Endodermal cell (in vitro differentiated cells): ENCODE results near the gene HMGA1. TPM values are rescaled to one million over a fixed set of nuclear protein-coding genes. Genes with fewer than 3 reads are reported as not detected.
"Not testable (repeated sequence)": the region's sequence is repeated elsewhere in the genome, so short reads cannot be mapped to it uniquely, and the experiment has no call there.

Source experiments
- DNase-seq: peaks from one replicate; pipeline ENCODE4 v3.0.0-alpha.2; 2017
- H3K27ac ChIP-seq: 2 replicates; pipeline ENCODE4 v1.5.1; 2013; ENCODE audit warnings: mild to moderate bottlenecking, low read depth, low read length, moderate library complexity
- H3K27me3 ChIP-seq: 2 replicates; pipeline ENCODE4 v1.6.1; 2013; ENCODE audit warnings: mild to moderate bottlenecking, low read length, moderate library complexity; ENCODE audit not compliant: insufficient read depth, control insufficient read depth, poor library complexity, severe bottlenecking
- H3K36me3 ChIP-seq: 2 replicates; pipeline ENCODE4 v1.7.0; 2013; ENCODE audit warnings: mild to moderate bottlenecking, low read length, moderate library complexity; ENCODE audit not compliant: control insufficient read depth, insufficient read depth
- H3K4me1 ChIP-seq: one replicate; pipeline ENCODE4 v1.7.0; 2013; ENCODE audit warnings: low read length; ENCODE audit not compliant: control insufficient read depth, insufficient read depth
- H3K4me3 ChIP-seq: 2 replicates; pipeline ENCODE4 v1.5.1; 2013; ENCODE audit warnings: mild to moderate bottlenecking, low read length, moderate library complexity
- H3K9ac ChIP-seq: 2 replicates; pipeline ENCODE4 v1.6.1; 2013; ENCODE audit warnings: mild to moderate bottlenecking, low read length, moderate library complexity; ENCODE audit not compliant: poor library complexity, severe bottlenecking; ENCODE audit errors: extremely low read depth
- H3K9me3 ChIP-seq: 2 replicates; pipeline ENCODE4 v1.6.1; 2013; ENCODE audit warnings: mild to moderate bottlenecking, low read length, moderate library complexity; ENCODE audit not compliant: control insufficient read depth
- H3K27ac Mint-ChIP-seq: 2 replicates; pipeline ENCODE4 v1.8.0; 2020; ENCODE audit warnings: mixed read lengths
- H3K27me3 Mint-ChIP-seq: 2 replicates; pipeline ENCODE4 v1.8.0; 2021; ENCODE audit warnings: mild to moderate bottlenecking, mixed read lengths; ENCODE audit not compliant: insufficient read depth
- H3K36me3 Mint-ChIP-seq: 2 replicates; pipeline ENCODE4 v1.8.0; 2020; ENCODE audit warnings: low read depth, mixed read lengths
- H3K4me1 Mint-ChIP-seq: 2 replicates; pipeline ENCODE4 v1.8.0; 2020; ENCODE audit warnings: mixed read lengths
- H3K4me3 Mint-ChIP-seq: 2 replicates; pipeline ENCODE4 v1.8.0; 2020; ENCODE audit warnings: mild to moderate bottlenecking, moderate library complexity, mixed read lengths
- H3K9me3 Mint-ChIP-seq: 2 replicates; pipeline ENCODE4 v1.8.0; 2020; ENCODE audit warnings: mild to moderate bottlenecking, mixed read lengths
- CTCF ChIP-seq: fragments of 200-600 bp; sonication (generic); conservative IDR thresholded peaks from 2 replicates; pipeline ENCODE4 v1.5.0; 2021; ENCODE audit warnings: antibody characterized with exemption, mild to moderate bottlenecking
- WGBS, 2 experiments: methylation state at CpG; one replicate each; pipeline versions ENCODE4 v1.1.5 to v1.1.7; 2013; ENCODE audit warnings: missing lambda C conversion rate in 2 of 2, mixed read lengths in 1 of 2; ENCODE audit not compliant: insufficient coverage in 1 of 2, insufficient read length in 1 of 2; 5-methylcytosine and 5-hydroxymethylcytosine counted together
- total RNA-seq, 2 donors: library from RNA; stranded (reverse); fragmentation: NEBNext Ultra II Directional in 1 of 2; extraction: Animal tissue kit (Norgen Biotek cat#: 25700) in 1 of 2; gene quantifications; 2 replicates in 1 of 2; 3 replicates in 1 of 2; pipeline ENCODE4 v1.2.1, GENCODE V29; 2021

Gene HMGA1
- total RNA-seq, 2 donors from 2014 or later = 1,306 to 1,595 TPM

- Histone ChIP-seq H3K27me3 (no peaks in the 10 kb centered on the region), H3K27ac (no peak overlapping the region), H3K4me1 (no peaks in the 10 kb centered on the region), H3K9ac (no peak overlapping the region), H3K9me3 (peaks cover 17% of the 10 kb centered on the region), H3K4me3 (no peak overlapping the region), H3K36me3 (no peaks in the 10 kb centered on the region)
- H3K27me3 Mint-ChIP-seq = peaks cover 7% of the 10 kb centered on the region
- DNase-seq = no peak
- WGBS, 2 experiments = 87 to 91% methylated on average over 10 to 17 of the region's 17 CpGs
- TF ChIP-seq CTCF = no peak
- no peak overlapping the region for H3K4me3 Mint-ChIP-seq
- H3K9me3 Mint-ChIP-seq = peaks cover 36% of the 10 kb centered on the region
- H3K36me3 Mint-ChIP-seq = peaks cover 4% of the 10 kb centered on the region
- no peaks in the 10 kb centered on the region for H3K4me1 Mint-ChIP-seq
- H3K27ac Mint-ChIP-seq = no peak overlapping the region
Measured at GRCh38 chr6:34260576-34261267, 24.0 kb downstream of the HMGA1 start.

- not testable (repeated sequence) for H3K4me3 Mint-ChIP-seq, H3K36me3 ChIP-seq, H3K27me3 ChIP-seq, DNase-seq, H3K27ac Mint-ChIP-seq, H3K4me1 ChIP-seq, H3K27me3 Mint-ChIP-seq, H3K27ac ChIP-seq, H3K4me3 ChIP-seq, H3K4me1 Mint-ChIP-seq, H3K9ac ChIP-seq, H3K36me3 Mint-ChIP-seq
- H3K9me3 Mint-ChIP-seq = peaks cover 38% of the 10 kb centered on the region
- TF ChIP-seq CTCF = peak; percentile 8
- peaks cover 22% of the 10 kb centered on the region for H3K9me3 ChIP-seq
- 96% methylated on average over 11 to 23 of the region's 23 CpGs for WGBS, 2 experiments
Measured at GRCh38 chr6:34263484-34263883, 26.8 kb downstream of the HMGA1 start.

- no peak for DNase-seq
- TF ChIP-seq CTCF = no peak
- WGBS, 2 experiments = 88 to 100% methylated on average over 1 to 2 of the region's 2 CpGs
- peaks cover 2% of the 10 kb centered on the region for H3K36me3 Mint-ChIP-seq
- H3K4me3 Mint-ChIP-seq = no peak overlapping the region
- Histone ChIP-seq H3K4me3 (no peak overlapping the region), H3K36me3 (no peaks in the 10 kb centered on the region), H3K27me3 (no peaks in the 10 kb centered on the region), H3K9ac (no peak overlapping the region), H3K9me3 (peaks cover 20% of the 10 kb centered on the region), H3K4me1 (no peaks in the 10 kb centered on the region), H3K27ac (no peak overlapping the region)
- peaks cover 9% of the 10 kb centered on the region for H3K27me3 Mint-ChIP-seq
- H3K27ac Mint-ChIP-seq = no peak overlapping the region
- H3K4me1 Mint-ChIP-seq = no peaks in the 10 kb centered on the region
- H3K9me3 Mint-ChIP-seq = peaks cover 23% of the 10 kb centered on the region
Measured at GRCh38 chr6:34267746-34268145, 31.1 kb downstream of the HMGA1 start.

GRCh38 chr6:34269132-34269531 is 32.5 kb downstream of the HMGA1 start:
- H3K27ac ChIP-seq, H3K4me3 ChIP-seq, DNase-seq, H3K27me3 Mint-ChIP-seq, H3K27me3 ChIP-seq, H3K36me3 ChIP-seq, H3K9ac ChIP-seq, H3K4me1 Mint-ChIP-seq, H3K4me1 ChIP-seq, H3K4me3 Mint-ChIP-seq, H3K36me3 Mint-ChIP-seq, H3K27ac Mint-ChIP-seq: not testable (repeated sequence)
- H3K9me3 Mint-ChIP-seq = peaks cover 17% of the 10 kb centered on the region
- H3K9me3 ChIP-seq = peaks cover 18% of the 10 kb centered on the region
- 94% methylated on average over 3 of the region's 25 CpGs; no CpG with 5 or more reads in 1 of the 2 experiments for WGBS, 2 experiments

- not testable (repeated sequence) for H3K27me3 ChIP-seq, H3K4me3 Mint-ChIP-seq, H3K36me3 Mint-ChIP-seq, H3K9ac ChIP-seq, H3K27me3 Mint-ChIP-seq, H3K27ac Mint-ChIP-seq, H3K4me1 Mint-ChIP-seq, H3K4me3 ChIP-seq, H3K36me3 ChIP-seq, DNase-seq, H3K27ac ChIP-seq, H3K4me1 ChIP-seq
- 81 to 82% methylated on average over 13 to 17 of the region's 17 CpGs for WGBS, 2 experiments
- peaks cover 11% of the 10 kb centered on the region for H3K9me3 Mint-ChIP-seq
- peaks cover 14% of the 10 kb centered on the region for H3K9me3 ChIP-seq
Measured at GRCh38 chr6:34269658-34270341, 33.1 kb downstream of the HMGA1 start.
